Gastroesophageal sphincter (tissue), 3 donors: Measurements from ENCODE around the gene TACC3.

ENCODE experiments used
- EP300 ChIP-seq: sonication (generic); formaldehyde crosslinking; IDR thresholded peaks from one replicate; pipeline ENCODE4 v1.6.1; 2017; ENCODE audit warnings: antibody characterized with exemption, mild to moderate bottlenecking
- POLR2A ChIP-seq, 2 donors: fragments of 450-650 bp; IDR thresholded peaks; one replicate each; pipeline ENCODE4 v1.6.1; 2017; ENCODE audit warnings: antibody characterized with exemption in 2 of 2, mild to moderate bottlenecking in 2 of 2, moderate library complexity in 1 of 2
- POLR2AphosphoS5 ChIP-seq: sonication (generic); formaldehyde crosslinking; IDR thresholded peaks from one replicate; pipeline ENCODE4 v1.6.1; 2017; ENCODE audit warnings: antibody characterized with exemption
- TF ChIP-seq, protein P1 (sequence below), 4 experiments: fragments of 200-600 bp in 2 of 4; fragments of 450-650 bp in 2 of 4; sonication (generic) in 1 of 4; IDR thresholded peaks; one replicate each; pipeline ENCODE4 v1.5.1; 2017 to 2019; ENCODE audit warnings: antibody characterized with exemption in 4 of 4, mild to moderate bottlenecking in 2 of 4, moderate library complexity in 2 of 4

DNA sequence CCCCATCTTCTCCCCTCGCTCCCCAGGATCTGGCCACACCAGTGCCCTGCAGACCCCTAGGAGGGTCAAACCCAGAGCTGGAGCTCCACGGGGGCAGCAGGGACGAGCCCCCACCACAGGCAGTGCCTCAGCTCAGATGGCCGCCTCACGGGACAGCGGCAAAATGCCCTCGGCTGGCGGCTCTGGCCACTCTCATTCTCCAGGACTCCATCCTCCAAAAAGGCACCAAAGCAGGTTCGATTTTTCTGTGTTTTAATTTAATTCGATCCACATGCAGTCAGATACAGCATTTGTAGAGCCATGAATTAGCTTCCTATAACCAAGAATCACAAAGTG lies 45.6 kb upstream of the TACC3 start:
- no peak for TF ChIP-seq POLR2A (IDR thresholded peaks at IDR 0.05)
- TF ChIP-seq, protein P1, sequence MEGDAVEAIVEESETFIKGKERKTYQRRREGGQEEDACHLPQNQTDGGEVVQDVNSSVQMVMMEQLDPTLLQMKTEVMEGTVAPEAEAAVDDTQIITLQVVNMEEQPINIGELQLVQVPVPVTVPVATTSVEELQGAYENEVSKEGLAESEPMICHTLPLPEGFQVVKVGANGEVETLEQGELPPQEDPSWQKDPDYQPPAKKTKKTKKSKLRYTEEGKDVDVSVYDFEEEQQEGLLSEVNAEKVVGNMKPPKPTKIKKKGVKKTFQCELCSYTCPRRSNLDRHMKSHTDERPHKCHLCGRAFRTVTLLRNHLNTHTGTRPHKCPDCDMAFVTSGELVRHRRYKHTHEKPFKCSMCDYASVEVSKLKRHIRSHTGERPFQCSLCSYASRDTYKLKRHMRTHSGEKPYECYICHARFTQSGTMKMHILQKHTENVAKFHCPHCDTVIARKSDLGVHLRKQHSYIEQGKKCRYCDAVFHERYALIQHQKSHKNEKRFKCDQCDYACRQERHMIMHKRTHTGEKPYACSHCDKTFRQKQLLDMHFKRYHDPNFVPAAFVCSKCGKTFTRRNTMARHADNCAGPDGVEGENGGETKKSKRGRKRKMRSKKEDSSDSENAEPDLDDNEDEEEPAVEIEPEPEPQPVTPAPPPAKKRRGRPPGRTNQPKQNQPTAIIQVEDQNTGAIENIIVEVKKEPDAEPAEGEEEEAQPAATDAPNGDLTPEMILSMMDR (IDR thresholded peaks at IDR 0.05) = no peak
- no peak for TF ChIP-seq EP300
- TF ChIP-seq POLR2AphosphoS5 = no peak
